ENCODE data around the gene CSN1S1. TPM values are rescaled to one million over a fixed set of nuclear protein-coding genes. Genes with fewer than 3 reads are reported as not detected.

Gene CSN1S1, protein sequence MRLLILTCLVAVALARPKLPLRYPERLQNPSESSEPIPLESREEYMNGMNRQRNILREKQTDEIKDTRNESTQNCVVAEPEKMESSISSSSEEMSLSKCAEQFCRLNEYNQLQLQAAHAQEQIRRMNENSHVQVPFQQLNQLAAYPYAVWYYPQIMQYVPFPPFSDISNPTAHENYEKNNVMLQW
- not detected in 2 replicates for total RNA-seq

GRCh38 chr4:69930768-69931167 is at the start of gene CSN1S1:
Gene CSN1S1 (plus strand): TSS chr4:69931068. CDS start chr4:69932556, 1,488 bp downstream.

DNA sequence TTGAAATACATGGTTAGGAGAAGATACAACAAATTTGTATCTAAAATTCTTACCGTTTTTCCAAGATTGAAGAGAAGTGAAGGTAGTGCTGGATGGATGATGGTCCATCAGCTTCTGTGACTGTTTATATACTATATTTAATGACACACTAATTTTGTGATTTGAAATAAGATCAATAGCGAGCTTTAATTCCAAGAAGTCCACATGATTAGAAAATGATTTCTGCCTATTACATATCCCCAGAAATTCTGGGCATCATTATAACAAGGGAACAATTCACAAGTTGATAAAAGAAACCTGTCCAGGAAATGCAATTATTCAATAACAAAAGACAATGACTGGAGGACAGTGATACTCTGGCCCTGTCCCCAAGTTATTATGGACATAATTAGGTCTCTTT is 34.8 kb downstream of the CSN1S1 start, which contains the start of gene CSN2:
TSS of gene CSN2 (minus strand) at position 101 of the 400 bp plus-strand sequence. CDS start 4,733 bp downstream, outside the sequence.

GRCh38 chr4:69995526-69996016 is 64.7 kb downstream of the CSN1S1 start, which contains the start of gene STATH:
Gene STATH (plus strand): TSS chr4:69995966. CDS start chr4:69998438, 2,472 bp downstream.

Other genes with a start within 250 kb of the CSN1S1 start
- gene SULT1B1, start 170.4 kb upstream of the CSN1S1 start, total RNA-seq: 3.7 and 4.6 TPM in 2 replicates
- gene SULT1E1, start 70.9 kb upstream of the CSN1S1 start, total RNA-seq: 0.34 TPM in 1 of 2 replicates, not detected in the other
- not detected in 2 replicates for gene CSN2, start 34.7 kb downstream of the CSN1S1 start, total RNA-seq
- not detected in 2 replicates for gene STATH, start 64.9 kb downstream of the CSN1S1 start, total RNA-seq
- gene HTN3, start 97.4 kb downstream of the CSN1S1 start, total RNA-seq: not detected in 2 replicates
- 1.1 and 6.1 TPM in 2 replicates for gene HTN1, start 119.4 kb downstream of the CSN1S1 start, total RNA-seq
- gene PRR27, start 223.2 kb downstream of the CSN1S1 start, total RNA-seq: not detected in 2 replicates

Data from mammary microvascular endothelial cell (primary cell).